Kidney (tissue), 14 donors: Measurements from ENCODE around the gene SPATA45. TPM values are rescaled to one million over a fixed set of nuclear protein-coding genes. Genes with fewer than 3 reads are reported as not detected.
"Not testable (repeated sequence)": the region's sequence is repeated elsewhere in the genome, so short reads cannot be mapped to it uniquely, and the experiment has no call there.

ENCODE experiments used
- DNase-seq, 5 donors: peaks; one replicate each; pipeline ENCODE4 v3.0.0-alpha.2; 2013 to 2020
- FAIRE-seq: peaks from 2 replicates; lab custom pipeline; 2012; peaks lifted over from hg19 to GRCh38; lab: Jason Lieb, UNC
- H3K27ac ChIP-seq, 2 donors: one replicate each; pipeline ENCODE4 v1.7.0; 2013; ENCODE audit warnings: low read depth in 2 of 2, low read length in 2 of 2, inconsistent platforms in 1 of 2
- H3K27me3 ChIP-seq: one replicate; pipeline ENCODE4 v1.7.1; 2013; ENCODE audit warnings: low read length, inconsistent platforms; ENCODE audit not compliant: control insufficient read depth, insufficient read depth
- H3K36me3 ChIP-seq, 3 donors: one replicate each; pipeline versions ENCODE4 v1.7.0 to v1.7.1; 2013; ENCODE audit warnings: low read length in 3 of 3, control low read depth in 1 of 3, inconsistent platforms in 1 of 3; ENCODE audit not compliant: insufficient read depth in 3 of 3, control insufficient read depth in 2 of 3
- H3K4me1 ChIP-seq, 3 donors: one replicate each; pipeline versions ENCODE4 v1.7.0 to v1.7.1; 2013; ENCODE audit warnings: low read length in 3 of 3, inconsistent platforms in 1 of 3, low read depth in 1 of 3; ENCODE audit not compliant: control insufficient read depth in 2 of 3, insufficient read depth in 2 of 3
- H3K4me3 ChIP-seq, 3 donors: one replicate each; pipeline versions ENCODE4 v1.7.0 to v1.8.1; 2013; ENCODE audit warnings: low read length in 3 of 3, control low read depth in 1 of 3, inconsistent platforms in 1 of 3
- H3K9ac ChIP-seq, 3 donors: one replicate each; pipeline versions ENCODE4 v1.7.0 to v1.7.1; 2013; ENCODE audit warnings: low read length in 3 of 3, control low read depth in 1 of 3, inconsistent platforms in 1 of 3
- H3K9me3 ChIP-seq, 3 donors: one replicate each; pipeline versions ENCODE4 v1.7.0 to v1.7.1; 2013; ENCODE audit warnings: low read length in 3 of 3, control low read depth in 1 of 3, inconsistent platforms in 1 of 3; ENCODE audit not compliant: control insufficient read depth in 2 of 3, insufficient read depth in 1 of 3
- CTCF ChIP-seq: IDR thresholded peaks from 3 replicates; pipeline ENCODE4 v1.5.1; 2012; ENCODE audit warnings: mild to moderate bottlenecking, moderate library complexity, borderline replicate concordance; ENCODE audit not compliant: insufficient read depth; ENCODE audit errors: extremely low read depth
- intact Hi-C: fragments of 100-400 bp; cut with DNase I; formaldehyde crosslinking; loops from one replicate; pipeline ENCODE4 v1.11.1; 2022
- polyA plus RNA-seq: library from polyadenylated mRNA; stranded (reverse); fragments of 350-450 nt; fragmentation: Illumina TruSeq; extraction: RNeasy Lipid Tissue Mini Kit (QIAGEN cat#74804); gene quantifications from one replicate; pipeline ENCODE4 v1.2.3, GENCODE V29; 2014; ENCODE audit warnings: low read depth, low replicate concordance; ENCODE audit not compliant: insufficient read depth
- total RNA-seq: library from RNA; stranded (reverse); fragmentation: NEBNext Ultra II Directional; extraction: Animal tissue kit (Norgen Biotek cat#: 25700); gene quantifications from one replicate; pipeline ENCODE4 v1.2.1, GENCODE V29; 2021
- donor health status: control.
- donor health status: control.
- donor health status: control.
- donor health status: control.
- donor health status: control.
- donor health status: DM: yes; HTN: yes; CAD: no.
- donor health status: Normal renal cell carcinoma (clear cell type).

The SPATA45 gene
- total and polyA plus RNA-seq, 2 donors from 2014 or later = 0.57 TPM; not detected in 1

- intact Hi-C loops = no loop called here
- no peak overlapping the region for H3K9ac ChIP-seq
- H3K27ac ChIP-seq = no peak overlapping the region
- H3K36me3 ChIP-seq = peaks cover 0 to 3% (median 2%) of the 10 kb centered on the region in 3 donors
- no peaks in the 10 kb centered on the region for H3K27me3 ChIP-seq
- H3K4me3 ChIP-seq = no peak overlapping the region
- H3K4me1 ChIP-seq = no peaks in the 10 kb centered on the region
- DNase-seq = no peak
- no peak for FAIRE-seq
- no peaks in the 10 kb centered on the region for H3K9me3 ChIP-seq
- no peak for TF ChIP-seq CTCF
Observed at GRCh38 chr1:212871976-212872375, 24.5 kb upstream of the SPATA45 start.

GRCh38 chr1:212867192-212867591 lies 19.7 kb upstream of the SPATA45 start:
- Histone ChIP-seq H3K27me3 (no peaks in the 10 kb centered on the region), H3K36me3 (peaks cover 0 to 4% (median 4%) of the 10 kb centered on the region in 3 donors), H3K9me3 (no peaks in the 10 kb centered on the region), H3K4me3 (no peak overlapping the region), H3K9ac (no peak overlapping the region), H3K27ac (no peak overlapping the region), H3K4me1 (no peaks in the 10 kb centered on the region)
- FAIRE-seq (no peak), DNase-seq (no peak)
- intact Hi-C loops = no loop called here
- TF ChIP-seq CTCF = no peak

- Histone ChIP-seq H3K9ac (no peak overlapping the region), H3K4me1 (peaks cover 0 to 7% (median 2%) of the 10 kb centered on the region in 3 donors), H3K27ac (no peak overlapping the region), H3K9me3 (no peaks in the 10 kb centered on the region), H3K36me3 (peaks cover 0 to 4% (median 2%) of the 10 kb centered on the region in 3 donors), H3K4me3 (no peak overlapping the region), H3K27me3 (no peaks in the 10 kb centered on the region)
- DNase-seq (no peak), FAIRE-seq (no peak)
- intact Hi-C loops = no loop called here
- TF ChIP-seq CTCF = no peak
Observed at GRCh38 chr1:212864201-212864600, 16.8 kb upstream of the SPATA45 start.

- H3K4me1 ChIP-seq, H3K27ac ChIP-seq, H3K4me3 ChIP-seq, DNase-seq, FAIRE-seq, H3K36me3 ChIP-seq, H3K9ac ChIP-seq, intact Hi-C loops, H3K9me3 ChIP-seq, H3K27me3 ChIP-seq: not testable (repeated sequence)
Observed at GRCh38 chr1:212863345-212863744, 15.9 kb upstream of the SPATA45 start.
